ENCODE data around the gene NOXA1.
A peak's percentile ranks its signal among the peaks of the same experiment; 100 is the strongest.

NOXA1 gene

DNA sequence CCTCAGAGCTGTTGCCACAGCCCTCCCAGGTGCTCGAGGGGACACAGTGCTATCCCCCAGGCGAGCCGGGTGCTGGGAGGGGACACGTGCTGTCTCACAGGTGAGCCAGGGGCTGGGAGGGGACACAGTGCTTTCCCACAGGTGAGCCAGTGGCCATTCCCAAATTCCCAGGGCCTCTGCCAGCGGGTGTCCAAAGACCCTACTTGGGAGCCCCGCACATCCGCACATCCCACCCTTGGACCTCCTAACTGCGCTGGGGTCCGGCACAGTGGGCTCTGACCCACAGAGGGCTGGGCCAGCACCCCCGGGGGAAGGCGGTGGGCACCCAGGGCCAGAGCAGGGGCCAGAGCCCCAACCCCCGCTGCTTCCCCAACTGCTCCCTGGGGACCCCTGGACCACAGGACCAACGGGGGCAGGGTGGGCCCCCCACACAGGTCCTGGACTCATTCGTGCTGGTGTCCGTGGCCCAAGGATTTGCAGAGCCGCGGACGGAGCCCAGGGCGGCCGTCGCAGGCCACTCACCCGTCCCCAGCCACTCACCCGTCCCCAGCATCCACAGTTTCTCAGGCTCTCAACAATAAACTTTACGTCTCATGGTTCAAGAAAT is 18.1 kb upstream of the NOXA1 start:
- TF ChIP-seq, protein P1, sequence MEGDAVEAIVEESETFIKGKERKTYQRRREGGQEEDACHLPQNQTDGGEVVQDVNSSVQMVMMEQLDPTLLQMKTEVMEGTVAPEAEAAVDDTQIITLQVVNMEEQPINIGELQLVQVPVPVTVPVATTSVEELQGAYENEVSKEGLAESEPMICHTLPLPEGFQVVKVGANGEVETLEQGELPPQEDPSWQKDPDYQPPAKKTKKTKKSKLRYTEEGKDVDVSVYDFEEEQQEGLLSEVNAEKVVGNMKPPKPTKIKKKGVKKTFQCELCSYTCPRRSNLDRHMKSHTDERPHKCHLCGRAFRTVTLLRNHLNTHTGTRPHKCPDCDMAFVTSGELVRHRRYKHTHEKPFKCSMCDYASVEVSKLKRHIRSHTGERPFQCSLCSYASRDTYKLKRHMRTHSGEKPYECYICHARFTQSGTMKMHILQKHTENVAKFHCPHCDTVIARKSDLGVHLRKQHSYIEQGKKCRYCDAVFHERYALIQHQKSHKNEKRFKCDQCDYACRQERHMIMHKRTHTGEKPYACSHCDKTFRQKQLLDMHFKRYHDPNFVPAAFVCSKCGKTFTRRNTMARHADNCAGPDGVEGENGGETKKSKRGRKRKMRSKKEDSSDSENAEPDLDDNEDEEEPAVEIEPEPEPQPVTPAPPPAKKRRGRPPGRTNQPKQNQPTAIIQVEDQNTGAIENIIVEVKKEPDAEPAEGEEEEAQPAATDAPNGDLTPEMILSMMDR (IDR thresholded peaks at IDR 0.05; ENCODE audit: low read depth, low read length), result no peak
- no peak for TF ChIP-seq POLR2A (IDR thresholded peaks at IDR 0.05; ENCODE audit: extremely low read depth, insufficient read length)
- DNase-seq (ENCODE audit: low read depth), result no peak
- no peak overlapping the region for H3K4me3 ChIP-seq (ENCODE audit: low read depth, low read length)

DNA sequence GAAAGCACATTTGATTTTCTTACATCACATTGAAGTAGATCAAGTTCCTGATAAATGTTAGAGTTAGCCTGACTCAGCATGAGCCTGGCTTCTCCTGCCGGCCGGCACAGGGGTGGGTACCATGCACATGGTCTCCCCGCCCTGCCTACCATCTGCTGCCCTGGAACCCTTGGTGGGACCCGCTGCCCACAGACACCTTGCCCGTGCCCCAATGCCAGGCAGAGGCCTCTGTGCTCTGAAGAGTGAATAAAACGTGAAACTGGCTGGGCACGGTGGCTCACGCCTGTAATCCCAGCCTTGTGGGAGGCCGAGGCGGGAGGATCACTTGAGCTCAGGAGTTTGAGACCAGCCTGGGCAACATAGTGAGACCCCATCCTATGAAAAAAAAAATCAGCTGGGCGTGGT is 17.5 kb upstream of the NOXA1 start:
- TF ChIP-seq, protein P2, sequence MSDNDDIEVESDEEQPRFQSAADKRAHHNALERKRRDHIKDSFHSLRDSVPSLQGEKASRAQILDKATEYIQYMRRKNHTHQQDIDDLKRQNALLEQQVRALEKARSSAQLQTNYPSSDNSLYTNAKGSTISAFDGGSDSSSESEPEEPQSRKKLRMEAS (IDR thresholded peaks at IDR 0.05; ENCODE audit: low read depth, low read length), result no peak
- no peak for TF ChIP-seq MYC (IDR thresholded peaks at IDR 0.05; ENCODE audit: low read depth, low read length)
- TF ChIP-seq POLR2A (IDR thresholded peaks at IDR 0.05; ENCODE audit: extremely low read depth, insufficient read length), result no peak
- TF ChIP-seq, protein P1 (IDR thresholded peaks at IDR 0.05; ENCODE audit: low read depth, low read length), result no peak
- no peak for DNase-seq (ENCODE audit: low read depth)
- no peak overlapping the region for H3K4me3 ChIP-seq (ENCODE audit: low read depth, low read length)

DNA sequence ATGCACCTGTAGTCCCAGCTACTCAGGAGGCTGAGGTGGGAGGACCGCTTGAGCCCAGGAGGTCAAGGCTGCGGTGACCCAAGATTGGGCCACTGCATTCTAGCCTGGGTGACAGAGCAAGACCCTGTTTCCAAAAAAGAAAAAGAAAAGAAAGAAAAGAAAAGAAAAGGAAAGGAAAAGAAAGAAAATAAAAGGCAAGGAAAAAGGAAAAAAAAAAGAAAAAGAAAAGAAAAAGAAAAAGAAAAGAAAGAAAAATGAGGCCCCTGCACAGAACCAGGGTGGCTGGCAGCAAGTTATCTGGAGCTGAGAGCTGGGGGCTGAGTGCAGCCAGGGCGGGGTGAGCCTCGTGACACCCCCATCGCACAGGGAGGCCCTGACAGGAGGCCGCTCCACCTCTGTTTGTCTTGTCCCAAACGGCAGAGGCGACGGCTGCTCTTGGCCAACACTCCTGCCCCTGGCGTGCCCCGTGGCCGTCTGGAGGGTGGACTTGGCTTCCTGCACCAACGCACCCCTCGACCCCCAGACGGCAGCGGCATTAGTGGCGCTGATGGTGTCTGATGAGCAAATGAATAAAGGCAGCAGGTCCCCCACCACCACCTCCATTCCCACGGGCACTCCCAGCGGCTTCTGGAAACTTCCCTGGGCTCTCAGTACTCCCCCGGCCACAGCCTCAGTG is 17.0 kb upstream of the NOXA1 start:
- no peak for DNase-seq (ENCODE audit: low read depth)
- TF ChIP-seq, protein P2 (IDR thresholded peaks at IDR 0.05; ENCODE audit: low read depth, low read length), result no peak
- TF ChIP-seq POLR2A (IDR thresholded peaks at IDR 0.05; ENCODE audit: extremely low read depth, insufficient read length) (no peak), MYC (IDR thresholded peaks at IDR 0.05; ENCODE audit: low read depth, low read length) (no peak)
- TF ChIP-seq, protein P1 (IDR thresholded peaks at IDR 0.05; ENCODE audit: low read depth, low read length), result no peak
- no peak overlapping the region for H3K4me3 ChIP-seq (ENCODE audit: low read depth, low read length)

DNA sequence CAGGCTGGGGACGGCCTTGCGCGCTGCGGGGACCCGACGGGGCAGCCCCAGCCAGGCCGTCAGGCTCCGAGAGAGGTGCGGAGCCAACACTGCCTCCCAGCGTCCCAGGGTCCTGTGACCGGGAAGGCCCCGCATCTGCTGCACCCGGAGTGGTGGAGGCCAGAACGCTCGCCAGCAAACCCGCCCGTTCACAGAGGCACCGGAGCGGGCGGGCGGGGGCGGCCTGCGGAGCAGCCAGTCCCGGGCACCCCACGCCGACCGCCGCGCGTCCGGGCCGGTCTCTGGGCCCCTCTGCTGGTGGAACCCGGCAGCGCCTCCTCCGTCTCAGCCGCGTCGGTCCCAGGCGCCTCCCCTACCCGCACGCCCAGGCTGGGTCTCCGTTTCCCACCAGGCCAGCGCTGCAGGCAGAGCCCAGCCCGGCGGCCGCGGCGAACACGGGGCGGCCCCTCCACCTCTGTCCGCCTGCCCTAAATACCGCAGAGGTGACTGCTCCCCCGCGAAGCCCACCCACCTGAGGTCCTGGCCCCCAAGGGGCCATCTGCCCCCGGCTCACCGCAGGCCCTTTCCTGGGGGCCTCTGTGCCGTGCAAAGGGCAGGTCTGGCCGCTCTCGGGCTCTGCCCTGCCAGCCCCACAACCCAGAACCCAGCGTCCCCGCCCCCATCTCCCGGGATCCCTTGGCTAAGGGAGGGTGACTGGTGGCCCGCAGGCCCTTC is 16.2 kb upstream of the NOXA1 start:
- TF ChIP-seq, protein P2 (IDR thresholded peaks at IDR 0.05; ENCODE audit: low read depth, low read length), result peak; percentile 67
- TF ChIP-seq MYC (IDR thresholded peaks at IDR 0.05; ENCODE audit: low read depth, low read length), result peak; percentile 58; the same call in 1 of the 2 replicates
- TF ChIP-seq POLR2A (IDR thresholded peaks at IDR 0.05; ENCODE audit: extremely low read depth, insufficient read length), result no peak
- TF ChIP-seq, protein P1 (IDR thresholded peaks at IDR 0.05; ENCODE audit: low read depth, low read length), result peak; percentile 55
- peak; percentile 87 for DNase-seq (ENCODE audit: low read depth)
- no peak overlapping the region for H3K4me3 ChIP-seq (ENCODE audit: low read depth, low read length)

DNA sequence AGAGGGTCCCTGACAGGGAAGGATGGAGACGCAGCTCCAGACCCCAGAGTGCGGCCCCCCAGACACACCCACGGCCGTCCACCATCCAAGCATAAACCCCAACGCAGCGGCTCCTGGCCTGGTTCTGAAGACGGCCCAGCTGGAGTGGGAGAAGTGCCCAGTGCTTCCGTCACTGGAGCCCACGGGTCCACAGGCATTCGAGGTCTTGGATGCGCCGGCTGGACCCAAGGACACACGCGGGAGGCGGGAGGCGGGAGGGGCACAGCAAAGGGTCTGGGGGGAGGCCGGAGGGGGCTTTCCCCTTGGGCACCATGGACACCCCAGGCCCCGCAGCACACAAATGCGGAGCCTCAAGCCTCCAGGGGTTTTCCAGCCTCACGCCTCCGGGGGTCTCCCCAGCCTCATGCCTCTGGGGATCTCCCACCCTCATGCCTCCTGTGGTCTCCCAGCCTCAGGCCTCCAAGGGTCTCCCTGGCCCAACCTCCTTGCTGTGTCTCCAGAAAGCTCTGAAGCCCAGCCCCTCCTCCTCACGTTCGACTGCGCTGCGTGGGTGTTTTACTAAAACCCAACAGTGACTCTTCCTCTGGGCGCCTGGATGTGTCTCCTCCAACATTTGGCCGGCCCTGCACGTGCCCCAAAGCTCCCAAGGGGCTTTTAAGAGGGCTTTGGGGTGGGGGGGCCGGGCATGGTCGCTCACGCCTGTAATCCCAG is 15.4 kb upstream of the NOXA1 start:
- no peak overlapping the region for H3K4me3 ChIP-seq (ENCODE audit: low read depth, low read length)
- TF ChIP-seq, protein P1 (IDR thresholded peaks at IDR 0.05; ENCODE audit: low read depth, low read length), result no peak
- TF ChIP-seq MYC (IDR thresholded peaks at IDR 0.05; ENCODE audit: low read depth, low read length), result no peak
- TF ChIP-seq, protein P2 (IDR thresholded peaks at IDR 0.05; ENCODE audit: low read depth, low read length), result no peak
- TF ChIP-seq POLR2A (IDR thresholded peaks at IDR 0.05; ENCODE audit: extremely low read depth, insufficient read length), result no peak
- peak; percentile 54 for DNase-seq (ENCODE audit: low read depth)
